Ectodermal cell (in vitro differentiated cells): ENCODE measurements around the gene FGD5.

Source experiments
- H3K27ac ChIP-seq: 2 replicates; pipeline ENCODE4 v1.7.0; 2013; ENCODE audit warnings: mild to moderate bottlenecking, low read depth, low read length; ENCODE audit not compliant: insufficient read depth, poor library complexity, severe bottlenecking
- H3K27me3 ChIP-seq: 2 replicates; pipeline ENCODE4 v1.7.0; 2013; ENCODE audit warnings: mild to moderate bottlenecking, low read length; ENCODE audit not compliant: insufficient read depth, control insufficient read depth, poor library complexity, severe bottlenecking
- H3K36me3 ChIP-seq: one replicate; pipeline ENCODE4 v1.7.0; 2013; ENCODE audit warnings: low read length; ENCODE audit not compliant: control insufficient read depth, insufficient read depth
- H3K4me1 ChIP-seq: one replicate; pipeline ENCODE4 v1.7.0; 2013; ENCODE audit warnings: low read length; ENCODE audit not compliant: control insufficient read depth, insufficient read depth
- H3K4me3 ChIP-seq: 2 replicates; pipeline ENCODE4 v1.7.0; 2013; ENCODE audit warnings: low read depth, low read length, control low read depth; ENCODE audit not compliant: insufficient read depth
- H3K9me3 ChIP-seq: 2 replicates; pipeline ENCODE4 v1.7.0; 2013; ENCODE audit warnings: mild to moderate bottlenecking, low read length, moderate library complexity; ENCODE audit not compliant: control insufficient read depth
- WGBS, 2 experiments: methylation state at CpG; one replicate each; pipeline ENCODE4 v1.1.7; 2013; ENCODE audit warnings: missing lambda C conversion rate in 2 of 2; 5-methylcytosine and 5-hydroxymethylcytosine counted together

Gene FGD5

GRCh38 chr3:14842277-14842676, 23.5 kb downstream of the FGD5 start:
- H3K4me1 ChIP-seq = peaks cover 22% of the 10 kb centered on the region
- no peaks in the 10 kb centered on the region for H3K36me3 ChIP-seq
- no peak overlapping the region for H3K4me3 ChIP-seq
- H3K27ac ChIP-seq = no peak overlapping the region
- H3K27me3 ChIP-seq = no peaks in the 10 kb centered on the region
- H3K9me3 ChIP-seq = no peaks in the 10 kb centered on the region
- WGBS, 2 experiments = 87 to 93% methylated on average over 3 of the region's 3 CpGs

DNA sequence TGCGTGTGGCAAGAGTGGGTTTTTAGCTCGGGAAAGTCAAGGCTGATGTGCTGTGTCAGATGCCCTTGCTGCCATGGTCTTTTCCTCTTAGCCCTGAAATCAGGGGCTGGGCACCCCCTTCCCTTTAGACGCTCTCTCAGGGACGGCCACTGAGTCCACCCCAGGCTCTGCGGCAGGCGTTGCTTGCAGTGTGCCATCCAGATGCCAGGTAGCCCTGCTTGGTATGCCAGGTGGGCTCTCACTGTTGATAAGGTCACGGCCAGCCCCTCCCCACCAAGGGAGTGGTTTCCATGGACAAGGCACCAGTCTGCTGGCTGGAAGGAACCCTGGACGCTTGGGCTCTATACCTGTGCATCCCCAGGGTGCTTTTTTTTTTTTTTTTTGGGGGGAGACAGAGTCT, 24.6 kb downstream of the FGD5 start:
- H3K36me3 ChIP-seq = no peaks in the 10 kb centered on the region
- peaks cover 20% of the 10 kb centered on the region for H3K4me1 ChIP-seq
- WGBS, 2 experiments = 91 to 93% methylated on average over 8 of the region's 8 CpGs
- no peak overlapping the region for H3K4me3 ChIP-seq
- no peaks in the 10 kb centered on the region for H3K27me3 ChIP-seq
- H3K9me3 ChIP-seq = no peaks in the 10 kb centered on the region
- H3K27ac ChIP-seq = no peak overlapping the region

DNA sequence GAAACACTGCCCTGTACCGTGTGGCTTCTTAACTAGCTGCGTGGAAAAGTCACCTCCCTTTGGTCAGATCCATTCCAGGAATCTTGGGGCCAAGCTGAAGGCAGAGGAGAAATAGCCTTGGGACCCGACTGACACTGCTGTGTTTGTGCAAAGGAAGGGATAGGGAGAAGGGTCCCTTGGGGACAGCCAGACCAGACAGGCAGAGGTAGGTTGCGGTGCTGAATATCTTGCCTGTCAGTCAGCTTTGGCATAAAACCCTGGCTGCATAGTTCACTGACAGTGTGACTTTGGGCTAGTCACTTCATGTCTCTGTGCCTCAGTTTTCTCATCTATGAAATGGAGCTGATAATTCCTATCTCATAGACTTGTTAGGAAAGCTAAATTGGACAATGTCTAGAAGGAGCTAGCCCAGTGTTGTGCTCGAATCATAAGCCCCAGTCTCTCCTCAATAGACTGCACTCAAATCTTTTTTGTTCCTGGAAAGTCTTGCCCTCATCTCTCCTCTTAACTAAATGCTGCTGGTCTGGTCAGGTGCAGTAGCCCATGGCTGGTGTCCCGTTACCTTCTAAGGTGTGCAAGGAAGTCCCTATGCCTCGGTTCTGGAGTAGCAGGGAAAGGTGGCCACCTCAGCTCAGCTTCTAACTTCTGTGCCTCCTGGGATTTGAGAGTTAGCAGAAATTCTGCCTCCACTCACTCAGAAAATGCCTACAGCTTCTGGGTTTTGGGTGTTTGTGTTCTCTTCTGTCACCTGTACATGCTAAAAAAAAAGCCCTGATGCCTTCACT, 25.8 kb downstream of the FGD5 start:
- no peaks in the 10 kb centered on the region for H3K9me3 ChIP-seq
- peaks cover 9% of the 10 kb centered on the region for H3K4me1 ChIP-seq
- no peaks in the 10 kb centered on the region for H3K27me3 ChIP-seq
- no peaks in the 10 kb centered on the region for H3K36me3 ChIP-seq
- WGBS, 2 experiments = 84 to 91% methylated on average over 7 of the region's 7 CpGs
- H3K27ac ChIP-seq = no peak overlapping the region
- H3K4me3 ChIP-seq = no peak overlapping the region

GRCh38 chr3:14845180-14845579, 26.4 kb downstream of the FGD5 start:
- WGBS, 2 experiments = 56 to 58% methylated on average over 3 of the region's 3 CpGs
- no peaks in the 10 kb centered on the region for H3K27me3 ChIP-seq
- peaks cover 9% of the 10 kb centered on the region for H3K4me1 ChIP-seq
- H3K4me3 ChIP-seq = no peak overlapping the region
- no peak overlapping the region for H3K27ac ChIP-seq
- no peaks in the 10 kb centered on the region for H3K36me3 ChIP-seq
- H3K9me3 ChIP-seq = no peaks in the 10 kb centered on the region

- Histone ChIP-seq H3K4me1 (peaks cover 9% of the 10 kb centered on the region), H3K27ac (no peak overlapping the region), H3K27me3 (no peaks in the 10 kb centered on the region), H3K9me3 (no peaks in the 10 kb centered on the region), H3K4me3 (no peak overlapping the region), H3K36me3 (no peaks in the 10 kb centered on the region)
- WGBS, 2 experiments = 78 to 82% methylated on average over 4 of the region's 4 CpGs
Measured at GRCh38 chr3:14845826-14846225, 27.1 kb downstream of the FGD5 start.

GRCh38 chr3:14846226-14846880, 27.6 kb downstream of the FGD5 start:
- 70% methylated on average over 7 of the region's 7 CpGs for whole genome bisulfite sequencing, 2 experiments
- no peak overlapping the region for H3K27ac ChIP-seq
- peaks cover 9% of the 10 kb centered on the region for H3K4me1 ChIP-seq
- no peaks in the 10 kb centered on the region for H3K9me3 ChIP-seq
- no peaks in the 10 kb centered on the region for H3K27me3 ChIP-seq
- H3K4me3 ChIP-seq = no peak overlapping the region
- H3K36me3 ChIP-seq = no peaks in the 10 kb centered on the region

GRCh38 chr3:14847613-14848541, 29.1 kb downstream of the FGD5 start:
- Histone ChIP-seq H3K4me1 (peaks cover 11% of the 10 kb centered on the region), H3K27me3 (no peaks in the 10 kb centered on the region), H3K36me3 (no peaks in the 10 kb centered on the region), H3K9me3 (no peaks in the 10 kb centered on the region), H3K27ac (no peak overlapping the region), H3K4me3 (no peak overlapping the region)
- 32 to 33% methylated on average over 15 of the region's 15 CpGs for WGBS, 2 experiments

DNA sequence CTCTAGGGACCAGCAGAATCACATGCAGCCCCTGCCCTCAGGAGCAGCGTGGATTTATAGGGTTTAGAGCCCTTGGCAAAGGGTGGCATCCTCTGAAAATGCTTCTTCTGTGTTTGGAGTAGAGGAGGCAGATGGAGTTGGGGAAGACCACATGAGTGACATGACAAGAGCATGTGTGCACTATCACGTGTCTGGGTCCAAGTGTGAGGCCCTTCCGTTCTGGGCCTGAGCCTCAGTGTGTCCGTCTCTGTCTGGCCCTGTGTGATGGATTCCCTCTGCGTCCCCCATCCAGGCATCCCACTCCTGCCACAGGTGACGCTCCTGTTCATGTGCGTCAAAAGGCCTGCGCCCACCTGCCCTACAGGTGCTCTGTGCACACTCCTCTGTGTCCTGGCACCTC, 30.1 kb downstream of the FGD5 start:
- 92 to 95% methylated on average over 8 of the region's 8 CpGs for WGBS, 2 experiments
- Histone ChIP-seq H3K4me1 (peaks cover 18% of the 10 kb centered on the region), H3K27ac (no peak overlapping the region), H3K27me3 (no peaks in the 10 kb centered on the region), H3K9me3 (no peaks in the 10 kb centered on the region), H3K36me3 (no peaks in the 10 kb centered on the region), H3K4me3 (no peak overlapping the region)

- H3K9me3 ChIP-seq = no peaks in the 10 kb centered on the region
- no peak overlapping the region for H3K4me3 ChIP-seq
- WGBS, 2 experiments = 83 to 88% methylated on average over 5 of the region's 5 CpGs
- no peak overlapping the region for H3K27ac ChIP-seq
- H3K4me1 ChIP-seq = peaks cover 18% of the 10 kb centered on the region
- H3K27me3 ChIP-seq = no peaks in the 10 kb centered on the region
- no peaks in the 10 kb centered on the region for H3K36me3 ChIP-seq
Measured at GRCh38 chr3:14849638-14850230, 31.0 kb downstream of the FGD5 start.
